PC-9 (cell line): Measurements from ENCODE around the gene SPAG5. TPM values are rescaled to one million over a fixed set of nuclear protein-coding genes. Genes with fewer than 3 reads are reported as not detected.

Experiments used
- BruUV-seq: library from RNA; stranded (reverse); fragments of 400-500 nt; replicated peaks from 2 replicates; lab custom pipeline; 2021; lab: Mats Ljungman, UMichigan
- CTCF ChIA-PET: fragments of 300-600 bp; sonication (Branson Sonifier 250); formaldehyde crosslinking; loops from one replicate; lab custom pipeline; 2022; ENCODE audit warnings: antibody characterized with exemption; lab: Charles Lee
- POLR2A ChIA-PET: fragments of 300-600 bp; sonication (Branson Sonifier 250); formaldehyde crosslinking; loops from one replicate; lab custom pipeline; 2022; ENCODE audit warnings: antibody characterized with exemption; ENCODE audit not compliant: unreplicated experiment; lab: Charles Lee
- DNase-seq, 2 experiments: peaks; one replicate each; pipeline versions ENCODE4 v3.0.0 to v3.0.0-alpha.2; 2015 to 2022; ENCODE audit warnings: mixed read lengths in 1 of 2
- H2AFZ ChIP-seq: fragments of 200-600 bp; sonication (generic); 2 replicates; pipeline ENCODE4 v1.8.1; 2017; ENCODE audit warnings: antibody characterized with exemption
- H3F3A ChIP-seq: fragments of 200-600 bp; sonication (generic); 2 replicates; pipeline ENCODE4 v1.8.1; 2017; ENCODE audit warnings: antibody characterized with exemption, mild to moderate bottlenecking, low read depth; ENCODE audit not compliant: insufficient read depth
- H3K27ac ChIP-seq: fragments of 200-600 bp; sonication (generic); 2 replicates; pipeline ENCODE4 v1.6.1; 2016; ENCODE audit warnings: mixed run types
- H3K27me3 ChIP-seq: fragments of 200-600 bp; sonication (generic); 2 replicates; pipeline ENCODE4 v1.6.1; 2016; ENCODE audit warnings: low read depth, mixed run types; ENCODE audit not compliant: insufficient read depth
- H3K36me3 ChIP-seq: fragments of 200-600 bp; sonication (generic); 2 replicates; pipeline ENCODE4 v1.6.1; 2016; ENCODE audit warnings: low read depth, mixed run types
- H3K4me1 ChIP-seq: fragments of 200-600 bp; sonication (generic); replicated peaks from 2 replicates; pipeline ENCODE4 v1.6.1; 2016; ENCODE audit warnings: mixed run types; ENCODE audit not compliant: insufficient read depth
- H3K4me2 ChIP-seq: fragments of 200-600 bp; sonication (generic); 2 replicates; pipeline ENCODE4 v1.6.1; 2017; ENCODE audit warnings: mixed run types
- H3K4me3 ChIP-seq: fragments of 200-600 bp; sonication (generic); 2 replicates; pipeline ENCODE4 v1.6.1; 2016; ENCODE audit warnings: mixed run types
- H3K79me2 ChIP-seq: fragments of 200-600 bp; sonication (generic); 2 replicates; pipeline ENCODE4 v1.6.1; 2017; ENCODE audit warnings: low read depth, mixed run types
- H3K9me2 ChIP-seq: fragments of 200-600 bp; sonication (generic); 2 replicates; pipeline ENCODE4 v1.8.1; 2017; ENCODE audit warnings: mild to moderate bottlenecking; ENCODE audit not compliant: insufficient read depth
- H3K9me3 ChIP-seq: fragments of 200-600 bp; sonication (generic); 2 replicates; pipeline ENCODE4 v1.8.1; 2016; ENCODE audit warnings: low read depth; ENCODE audit not compliant: insufficient read depth
- H4K20me1 ChIP-seq: fragments of 200-600 bp; sonication (generic); 2 replicates; pipeline ENCODE4 v1.8.1; 2017; ENCODE audit not compliant: insufficient read depth
- EZH2 ChIP-seq: fragments of 200-600 bp; sonication (generic); IDR thresholded peaks from 2 replicates; pipeline ENCODE4 v1.8.0; 2017; ENCODE audit warnings: antibody characterized with exemption, low read depth
- intact Hi-C: fragments of 100-400 bp; cut with micrococcal nuclease; formaldehyde crosslinking; loops from one replicate; pipeline ENCODE4 v1.10.0; 2022; ENCODE audit not compliant: unreplicated experiment
- total RNA-seq: library from RNA; stranded (reverse); gene quantifications from 2 replicates; pipeline ENCODE4 v1.2.3, GENCODE V29; 2021
- TF ChIP-seq, protein P1 (sequence below): fragments of 200-600 bp; sonication (generic); conservative IDR thresholded peaks from 2 replicates; pipeline ENCODE4 v1.6.1; 2017; ENCODE audit warnings: mixed run types, antibody characterized with exemption, mild to moderate bottlenecking, moderate library complexity

SPAG5 gene
- total RNA-seq, 1 experiment from 2014 or later: 101 TPM

DNA sequence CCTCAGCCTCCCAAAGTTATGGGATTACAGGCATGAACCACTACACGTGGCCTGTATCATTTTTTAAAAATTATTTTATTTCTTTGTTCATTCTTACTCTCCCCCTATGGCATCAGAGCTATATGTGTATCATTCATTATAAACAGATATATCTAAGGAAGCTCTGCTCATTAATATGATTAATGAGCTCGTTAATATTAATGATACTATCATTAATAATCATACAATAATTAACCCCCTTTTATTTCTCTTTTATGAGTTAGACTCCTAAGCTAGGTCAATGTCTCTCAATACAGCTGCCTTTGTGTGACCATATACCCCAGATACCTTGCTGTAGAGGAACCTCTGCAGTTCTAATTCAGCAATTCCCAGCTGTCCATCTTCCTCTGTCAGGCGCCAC lies 19.6 kb upstream of the SPAG5 start:
- DNase-seq: no peak
- intact Hi-C loops: no loop called here
- Histone ChIP-seq H3F3A (no peaks in the 10 kb centered on the region; the same call in 1 of the 2 replicates), H4K20me1 (no peaks in the 10 kb centered on the region; the same call in 1 of the 2 replicates), H3K4me2 (no peak overlapping the region), H3K9me3 (no peaks in the 10 kb centered on the region), H3K27me3 (no peaks in the 10 kb centered on the region), H3K4me3 (no peak overlapping the region), H2AFZ (no peak overlapping the region), H3K36me3 (peaks cover 37% of the 10 kb centered on the region), H3K79me2 (no peaks in the 10 kb centered on the region), H3K9me2 (no peaks in the 10 kb centered on the region), H3K4me1 (no peaks in the 10 kb centered on the region), H3K27ac (no peak overlapping the region)
- ChIA-PET POLR2A (interaction anchor here (0.7 kb wide), 1 partner anchor 12 kb away, joined by 3 read pairs; no protein-coding TSS in a partner anchor), CTCF (no interaction called here)
- no TSS peak for BruUV-seq
- TF ChIP-seq EZH2: no peak

DNA sequence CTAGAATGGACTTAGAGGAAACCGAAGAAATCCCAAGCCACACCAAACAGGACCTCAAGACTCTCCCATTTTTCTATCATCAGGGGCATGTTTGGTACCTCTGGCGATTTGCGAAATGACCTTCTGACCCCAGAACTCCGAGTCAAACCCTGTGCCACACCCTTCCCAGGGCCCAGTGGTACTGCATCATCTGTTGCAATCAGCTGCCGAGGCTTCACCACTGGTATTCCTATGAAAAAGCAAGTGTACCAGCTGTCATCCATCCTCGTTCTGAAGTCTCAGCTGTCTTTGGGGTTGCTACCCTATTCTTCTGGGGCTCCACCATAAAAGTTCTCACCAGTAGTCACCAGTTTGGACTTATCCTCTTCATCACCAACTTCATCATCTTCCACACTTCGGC lies 17.5 kb upstream of the SPAG5 start:
- Histone ChIP-seq H3K9me2 (no peaks in the 10 kb centered on the region), H3K4me1 (no peaks in the 10 kb centered on the region), H3F3A (no peaks in the 10 kb centered on the region; the same call in 1 of the 2 replicates), H3K9me3 (no peaks in the 10 kb centered on the region), H3K4me2 (no peak overlapping the region), H3K4me3 (no peak overlapping the region), H3K27ac (no peak overlapping the region), H4K20me1 (no peaks in the 10 kb centered on the region), H2AFZ (no peak overlapping the region), H3K27me3 (no peaks in the 10 kb centered on the region), H3K36me3 (peaks cover 28% of the 10 kb centered on the region), H3K79me2 (no peaks in the 10 kb centered on the region)
- ChIA-PET CTCF (no interaction called here), POLR2A (no interaction called here)
- DNase-seq: no peak
- no peak for TF ChIP-seq EZH2
- TF ChIP-seq, protein P1, sequence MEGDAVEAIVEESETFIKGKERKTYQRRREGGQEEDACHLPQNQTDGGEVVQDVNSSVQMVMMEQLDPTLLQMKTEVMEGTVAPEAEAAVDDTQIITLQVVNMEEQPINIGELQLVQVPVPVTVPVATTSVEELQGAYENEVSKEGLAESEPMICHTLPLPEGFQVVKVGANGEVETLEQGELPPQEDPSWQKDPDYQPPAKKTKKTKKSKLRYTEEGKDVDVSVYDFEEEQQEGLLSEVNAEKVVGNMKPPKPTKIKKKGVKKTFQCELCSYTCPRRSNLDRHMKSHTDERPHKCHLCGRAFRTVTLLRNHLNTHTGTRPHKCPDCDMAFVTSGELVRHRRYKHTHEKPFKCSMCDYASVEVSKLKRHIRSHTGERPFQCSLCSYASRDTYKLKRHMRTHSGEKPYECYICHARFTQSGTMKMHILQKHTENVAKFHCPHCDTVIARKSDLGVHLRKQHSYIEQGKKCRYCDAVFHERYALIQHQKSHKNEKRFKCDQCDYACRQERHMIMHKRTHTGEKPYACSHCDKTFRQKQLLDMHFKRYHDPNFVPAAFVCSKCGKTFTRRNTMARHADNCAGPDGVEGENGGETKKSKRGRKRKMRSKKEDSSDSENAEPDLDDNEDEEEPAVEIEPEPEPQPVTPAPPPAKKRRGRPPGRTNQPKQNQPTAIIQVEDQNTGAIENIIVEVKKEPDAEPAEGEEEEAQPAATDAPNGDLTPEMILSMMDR: no peak
- BruUV-seq: no TSS peak
- intact Hi-C loops: no loop called here

DNA sequence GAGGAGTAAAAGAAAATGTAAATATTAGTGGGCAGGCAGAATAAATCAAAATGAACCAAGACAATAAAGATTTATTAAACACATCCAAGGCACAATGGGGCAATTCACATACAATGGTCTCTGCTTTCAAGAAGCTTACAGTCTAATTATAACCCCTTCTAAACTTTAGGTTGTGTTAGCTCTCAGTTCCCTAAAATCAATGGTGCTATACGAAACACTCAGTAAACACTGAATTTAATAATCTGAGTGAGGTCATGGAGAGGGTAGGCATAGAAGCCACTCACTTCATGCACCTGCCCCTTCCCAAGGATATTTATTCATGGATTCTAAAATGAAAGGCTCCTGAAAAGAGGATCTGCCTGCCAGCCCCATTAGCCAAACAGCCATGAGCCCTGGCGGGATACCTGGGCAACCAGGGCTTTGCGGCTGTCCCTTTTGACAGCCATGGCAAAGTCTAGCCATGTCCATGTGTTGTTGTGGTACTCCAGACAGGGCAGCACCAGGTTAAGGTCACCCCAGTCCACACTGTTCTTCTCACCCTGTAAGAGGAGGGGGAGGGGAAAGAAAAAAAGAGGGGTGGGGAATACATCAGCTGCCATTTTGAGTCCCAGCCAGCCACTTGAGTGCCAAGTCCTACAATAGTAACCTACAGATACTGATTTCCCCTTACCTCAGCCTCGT lies 16.6 kb upstream of the SPAG5 start:
- no peaks in the 10 kb centered on the region for H3K9me3 ChIP-seq
- no peaks in the 10 kb centered on the region; the same call in 1 of the 2 replicates for H3F3A ChIP-seq
- DNase-seq: no peak
- no peaks in the 10 kb centered on the region for H3K9me2 ChIP-seq
- H3K27me3 ChIP-seq: no peaks in the 10 kb centered on the region
- H3K27ac ChIP-seq: no peak overlapping the region
- no peak overlapping the region for H2AFZ ChIP-seq
- POLR2A ChIA-PET: no interaction called here
- TF ChIP-seq EZH2: no peak
- TF ChIP-seq, protein P1: no peak
- H4K20me1 ChIP-seq: no peaks in the 10 kb centered on the region
- intact Hi-C loops: no loop called here
- H3K4me1 ChIP-seq: no peaks in the 10 kb centered on the region
- no TSS peak for BruUV-seq
- peaks cover 28% of the 10 kb centered on the region for H3K36me3 ChIP-seq
- CTCF ChIA-PET: no interaction called here
- H3K79me2 ChIP-seq: no peaks in the 10 kb centered on the region
- H3K4me2 ChIP-seq: no peak overlapping the region
- H3K4me3 ChIP-seq: no peak overlapping the region
